HAP-1 (cell line): ENCODE data around the gene OR9A4.

Experiments used
- DNase-seq, 2 experiments: peaks; one replicate each; pipeline ENCODE4 v3.0.0-alpha.2; 2016 to 2020; ENCODE audit warnings: low spot score in 2 of 2
- H3K27me3 ChIP-seq: fragments of 250-450 bp; sonication (Bioruptor Pico); 2 replicates; pipeline ENCODE4 v1.5.1; 2020; ENCODE audit warnings: low read depth, mild to moderate bottlenecking, moderate library complexity
- H3K36me3 ChIP-seq: fragments of 250-450 bp; sonication (Bioruptor Pico); replicated peaks from 2 replicates; pipeline ENCODE4 v1.5.1; 2020; ENCODE audit warnings: mild to moderate bottlenecking
- H3K4me1 ChIP-seq: fragments of 250-450 bp; sonication (Bioruptor Pico); 2 replicates; pipeline ENCODE4 v1.5.1; 2020; ENCODE audit warnings: mild to moderate bottlenecking
- H3K4me3 ChIP-seq: fragments of 250-450 bp; sonication (Bioruptor Pico); 2 replicates; pipeline ENCODE4 v1.5.1; 2020; ENCODE audit warnings: mild to moderate bottlenecking, moderate library complexity
- H3K9me3 ChIP-seq: fragments of 250-450 bp; sonication (Bioruptor Pico); 2 replicates; pipeline ENCODE4 v1.5.1; 2020; ENCODE audit warnings: mild to moderate bottlenecking, moderate library complexity
- in situ Hi-C: fragments of 300-500 bp; cut with MboI; formaldehyde crosslinking; loops from 3 replicates; pipeline ENCODE4 v1.14.3; 2020; ENCODE audit warnings: low sequenced_read_pairs, inconsistent platforms, mixed read lengths

Gene OR9A4

DNA sequence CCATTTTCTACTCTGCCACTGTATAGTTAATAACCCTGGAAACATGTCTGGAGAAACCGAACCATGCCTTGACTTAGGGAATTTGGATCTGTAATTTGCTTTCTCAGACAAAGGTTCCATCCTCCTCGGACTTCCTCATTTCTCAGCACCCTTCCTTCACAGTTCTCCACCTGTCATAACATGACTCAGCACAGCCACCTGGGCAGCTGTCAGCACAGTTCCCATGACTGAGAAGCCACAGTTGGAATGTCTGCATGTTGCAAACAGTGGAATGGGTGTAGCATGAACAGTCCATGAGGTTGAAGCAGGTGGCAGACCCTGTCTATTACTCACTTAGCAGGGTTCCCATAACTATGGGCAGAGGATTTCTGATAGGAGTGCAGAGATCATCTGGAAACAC, 634 bp upstream of the OR9A4 start:
- Histone ChIP-seq H3K27me3 (no peaks in the 10 kb centered on the region; the same call in 1 of the 2 replicates), H3K4me1 (no peaks in the 10 kb centered on the region), H3K4me3 (no peak overlapping the region), H3K36me3 (no peaks in the 10 kb centered on the region), H3K9me3 (no peaks in the 10 kb centered on the region)
- in situ Hi-C loops = no loop called here
- no peak for DNase-seq

DNA sequence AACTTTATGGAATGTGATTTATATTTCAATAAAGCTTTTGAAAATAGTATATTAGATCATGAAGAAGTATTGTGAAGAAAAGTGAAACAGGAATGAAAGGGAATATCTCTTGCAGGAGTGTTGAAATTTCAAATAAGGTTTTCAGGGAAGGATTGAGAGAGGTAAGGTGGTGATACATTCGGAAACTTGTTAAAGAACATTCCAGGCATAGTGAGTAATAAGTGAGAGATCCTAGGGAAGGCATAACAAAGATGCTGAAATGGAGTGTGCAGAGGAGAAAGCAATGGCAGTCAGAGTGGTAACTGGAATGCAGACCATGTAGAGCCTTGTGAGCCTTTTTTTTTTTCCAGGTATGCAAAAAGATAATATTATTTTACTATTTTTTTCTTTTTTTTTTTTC, 4.1 kb downstream of the OR9A4 start:
- no peaks in the 10 kb centered on the region for H3K36me3 ChIP-seq
- no peaks in the 10 kb centered on the region for H3K27me3 ChIP-seq
- DNase-seq = no peak
- H3K4me3 ChIP-seq = no peak overlapping the region
- H3K9me3 ChIP-seq = no peaks in the 10 kb centered on the region
- in situ Hi-C loops = no loop called here
- H3K4me1 ChIP-seq = no peaks in the 10 kb centered on the region

- Histone ChIP-seq H3K9me3 (no peaks in the 10 kb centered on the region), H3K4me1 (no peaks in the 10 kb centered on the region), H3K27me3 (no peaks in the 10 kb centered on the region), H3K4me3 (no peak overlapping the region), H3K36me3 (no peaks in the 10 kb centered on the region)
- in situ Hi-C loops = no loop called here
- no peak for DNase-seq
Observed at GRCh38 chr7:141928146-141928844, 12.1 kb downstream of the OR9A4 start.

GRCh38 chr7:141928845-141929195, 12.6 kb downstream of the OR9A4 start:
- Histone ChIP-seq H3K4me3 (no peak overlapping the region), H3K36me3 (no peaks in the 10 kb centered on the region), H3K4me1 (no peaks in the 10 kb centered on the region), H3K9me3 (no peaks in the 10 kb centered on the region), H3K27me3 (no peaks in the 10 kb centered on the region)
- DNase-seq = no peak
- in situ Hi-C loops = no loop called here

DNA sequence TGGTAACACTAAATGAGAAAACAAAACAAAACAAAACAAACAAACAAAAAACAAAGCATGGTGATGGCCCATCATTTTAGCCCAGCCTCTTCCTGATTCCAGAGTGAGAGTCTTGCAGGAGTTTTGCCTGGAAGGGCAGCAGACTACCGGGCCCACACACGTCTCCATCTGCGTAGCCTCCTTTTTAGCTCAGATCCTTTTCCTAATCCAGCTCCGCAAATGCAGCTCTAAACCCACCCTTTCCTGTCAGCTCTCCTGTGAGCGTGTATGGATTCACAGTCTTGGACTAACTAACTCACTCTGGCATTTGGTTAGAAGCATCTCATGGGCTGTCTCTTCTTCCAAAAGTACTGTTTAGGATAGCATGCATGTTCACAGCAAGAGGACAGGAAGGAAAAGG, 14.0 kb downstream of the OR9A4 start:
- Histone ChIP-seq H3K36me3 (no peaks in the 10 kb centered on the region), H3K27me3 (no peaks in the 10 kb centered on the region), H3K4me3 (no peak overlapping the region), H3K9me3 (no peaks in the 10 kb centered on the region), H3K4me1 (no peaks in the 10 kb centered on the region)
- DNase-seq = no peak
- in situ Hi-C loops = no loop called here

DNA sequence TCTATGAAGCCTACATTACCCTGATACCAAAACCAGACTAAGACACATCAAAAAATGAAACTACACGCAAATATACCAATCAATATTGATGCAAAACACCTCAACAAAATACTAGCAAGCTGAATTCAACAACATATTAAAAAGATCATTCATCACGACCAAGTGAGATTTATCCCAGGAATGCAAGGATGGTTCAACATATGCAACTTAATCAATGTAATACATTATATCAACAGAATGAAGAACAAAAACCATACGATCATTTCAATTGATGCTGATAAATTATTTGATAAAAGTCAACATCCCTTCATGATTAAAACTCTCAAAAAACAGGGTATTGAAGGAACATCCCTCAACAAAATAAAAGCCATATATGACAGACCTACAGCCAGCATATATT, 24.9 kb downstream of the OR9A4 start:
- DNase-seq = no peak
- in situ Hi-C loops = no loop called here
- Histone ChIP-seq H3K4me1 (no peaks in the 10 kb centered on the region), H3K36me3 (no peaks in the 10 kb centered on the region), H3K27me3 (no peaks in the 10 kb centered on the region), H3K9me3 (no peaks in the 10 kb centered on the region), H3K4me3 (no peak overlapping the region)

DNA sequence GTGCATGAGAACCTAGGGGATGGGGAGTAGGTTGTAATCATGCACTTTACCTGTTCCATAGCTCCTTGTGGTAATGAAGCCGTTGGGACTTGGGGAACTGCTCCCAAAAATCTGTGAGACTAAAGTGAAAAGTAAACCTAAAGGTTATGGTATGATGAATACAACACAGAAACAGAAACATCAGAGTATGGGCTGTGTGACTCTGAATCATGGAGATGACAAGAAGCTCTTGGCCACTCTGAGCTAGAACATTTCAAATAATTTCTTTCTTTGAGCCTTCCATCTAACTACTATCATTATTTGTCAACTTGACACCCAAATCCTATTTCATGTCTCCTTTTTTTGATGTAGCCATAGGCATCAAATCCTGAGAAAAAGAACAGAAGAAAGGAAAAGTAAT, 27.6 kb downstream of the OR9A4 start:
- no peaks in the 10 kb centered on the region for H3K4me1 ChIP-seq
- no peaks in the 10 kb centered on the region for H3K36me3 ChIP-seq
- no peak overlapping the region for H3K4me3 ChIP-seq
- no peaks in the 10 kb centered on the region for H3K27me3 ChIP-seq
- DNase-seq = no peak
- no peaks in the 10 kb centered on the region for H3K9me3 ChIP-seq
- in situ Hi-C loops = no loop called here

GRCh38 chr7:141944811-141945210, 28.6 kb downstream of the OR9A4 start:
- H3K4me1 ChIP-seq = no peaks in the 10 kb centered on the region
- H3K36me3 ChIP-seq = no peaks in the 10 kb centered on the region
- H3K27me3 ChIP-seq = no peaks in the 10 kb centered on the region
- in situ Hi-C loops = no loop called here
- H3K9me3 ChIP-seq = no peaks in the 10 kb centered on the region
- no peak for DNase-seq
- H3K4me3 ChIP-seq = no peak overlapping the region

- no peaks in the 10 kb centered on the region for H3K9me3 ChIP-seq
Observed at GRCh38 chr7:141945356-141945755, 29.2 kb downstream of the OR9A4 start.

DNA sequence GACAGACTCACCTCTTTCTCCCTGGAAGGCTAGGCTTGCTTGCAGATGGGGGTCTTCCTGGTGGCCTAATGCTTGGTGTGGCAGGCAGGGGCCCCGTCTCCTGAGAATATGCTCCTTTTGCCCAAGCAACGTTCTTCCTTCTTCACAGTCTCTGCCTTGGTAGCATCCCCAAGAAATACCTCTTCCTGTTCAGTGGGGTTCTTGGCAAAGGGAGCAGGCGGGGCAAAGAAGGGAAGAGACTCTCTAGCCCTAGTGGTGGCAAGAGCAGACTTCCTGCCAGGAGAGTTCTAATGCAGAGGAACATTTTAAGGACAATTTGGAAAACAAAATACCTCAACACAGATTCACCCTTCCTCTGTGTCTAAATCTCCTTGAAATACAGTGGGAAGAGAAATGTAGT, 30.6 kb downstream of the OR9A4 start, which contains the start of gene CLEC5A:
Gene CLEC5A (minus strand): TSS at position 179 of the 400 bp plus-strand sequence. CDS start 682 bp downstream, outside the sequence.
- H3K4me3 ChIP-seq = no peak within 1 kb of the TSS
- H3K27me3 ChIP-seq = no peaks in the 10 kb centered on the region
- no peaks in the 10 kb centered on the region for H3K4me1 ChIP-seq
- no peaks in the 10 kb centered on the region for H3K36me3 ChIP-seq
- no peak for DNase-seq
- no peaks in the 10 kb centered on the region for H3K9me3 ChIP-seq
- in situ Hi-C loops = no loop called here

More at GRCh38 chr7:141945356-141945755, 29.2 kb downstream of the OR9A4 start:
- Histone ChIP-seq H3K27me3 (no peaks in the 10 kb centered on the region), H3K4me1 (no peaks in the 10 kb centered on the region), H3K36me3 (no peaks in the 10 kb centered on the region), H3K4me3 (no peak overlapping the region)
- no peak for DNase-seq
- in situ Hi-C loops = no loop called here

DNA sequence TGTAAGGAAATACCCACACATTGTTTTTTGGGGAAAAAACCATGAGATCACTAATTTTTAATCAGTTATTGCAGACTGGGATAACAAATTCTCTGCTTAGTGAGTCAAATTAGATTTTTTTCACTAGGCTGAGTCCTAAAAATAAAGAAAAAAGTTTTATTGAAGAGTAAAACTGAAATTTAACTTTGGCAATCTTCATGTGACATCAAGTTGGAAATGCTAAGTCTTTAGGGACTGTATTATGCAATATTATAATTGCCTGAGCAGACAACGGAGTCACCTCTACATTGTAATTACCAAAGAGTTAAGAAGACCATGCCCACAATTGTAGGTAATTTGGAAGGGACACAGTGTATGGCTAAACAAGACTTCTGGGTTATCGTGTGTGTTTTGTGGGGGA, 32.8 kb downstream of the OR9A4 start:
- H3K4me3 ChIP-seq = no peak overlapping the region
- H3K36me3 ChIP-seq = no peaks in the 10 kb centered on the region
- in situ Hi-C loops = no loop called here
- no peak for DNase-seq
- H3K27me3 ChIP-seq = no peaks in the 10 kb centered on the region
- H3K4me1 ChIP-seq = no peaks in the 10 kb centered on the region
- H3K9me3 ChIP-seq = no peaks in the 10 kb centered on the region

GRCh38 chr7:141949451-141949850, 33.3 kb downstream of the OR9A4 start:
- in situ Hi-C loops = no loop called here
- DNase-seq = no peak
- Histone ChIP-seq H3K4me3 (no peak overlapping the region), H3K36me3 (no peaks in the 10 kb centered on the region), H3K9me3 (no peaks in the 10 kb centered on the region), H3K4me1 (no peaks in the 10 kb centered on the region), H3K27me3 (no peaks in the 10 kb centered on the region)

DNA sequence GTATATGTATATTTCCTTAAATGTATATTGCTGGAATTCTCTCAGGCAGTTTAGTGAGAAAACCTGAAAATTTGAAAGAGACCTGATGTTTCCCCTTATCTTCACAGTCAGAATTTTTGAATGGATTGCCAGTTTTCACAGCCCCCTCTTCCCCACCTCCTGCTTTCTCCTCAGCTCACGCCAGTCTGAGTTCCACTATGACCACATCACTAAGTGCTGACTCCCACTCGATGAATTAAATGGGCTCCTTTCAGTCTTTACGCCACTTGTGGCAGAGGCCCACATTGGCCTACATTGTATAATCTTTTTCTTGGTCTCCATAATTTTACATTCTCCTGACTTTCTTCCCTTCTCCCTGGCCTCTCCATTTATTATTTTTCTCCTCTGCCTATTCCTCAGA, 33.7 kb downstream of the OR9A4 start:
- DNase-seq = no peak

GRCh38 chr7:141950806-141951205, 34.6 kb downstream of the OR9A4 start:
- no peaks in the 10 kb centered on the region for H3K9me3 ChIP-seq
- H3K4me1 ChIP-seq = no peaks in the 10 kb centered on the region
- no peaks in the 10 kb centered on the region for H3K27me3 ChIP-seq
- no peak overlapping the region for H3K4me3 ChIP-seq
- no peak for DNase-seq
- no peaks in the 10 kb centered on the region for H3K36me3 ChIP-seq
- in situ Hi-C loops = no loop called here

More for the DNA sequence above, 33.7 kb downstream of the OR9A4 start:
- no peaks in the 10 kb centered on the region for H3K27me3 ChIP-seq
- no peaks in the 10 kb centered on the region for H3K4me1 ChIP-seq
- H3K9me3 ChIP-seq = no peaks in the 10 kb centered on the region
- H3K36me3 ChIP-seq = no peaks in the 10 kb centered on the region
- in situ Hi-C loops = no loop called here
- H3K4me3 ChIP-seq = no peak overlapping the region

GRCh38 chr7:141952461-141952860, 36.3 kb downstream of the OR9A4 start:
- no peak overlapping the region for H3K4me3 ChIP-seq
- in situ Hi-C loops = no loop called here
- H3K27me3 ChIP-seq = no peaks in the 10 kb centered on the region
- no peaks in the 10 kb centered on the region for H3K4me1 ChIP-seq
- no peaks in the 10 kb centered on the region for H3K9me3 ChIP-seq
- H3K36me3 ChIP-seq = no peaks in the 10 kb centered on the region
- no peak for DNase-seq
